22Rv1 (cell line): ENCODE results near the gene OR2AJ1.

Experiments used
- CTCF ChIP-seq: fragments of 450-650 bp; IDR thresholded peaks from 2 replicates; pipeline ENCODE4 v1.5.1; 2017; ENCODE audit warnings: mild to moderate bottlenecking
- ZFX ChIP-seq: fragments of 450-650 bp; IDR thresholded peaks from 2 replicates; pipeline ENCODE4 v1.6.1; 2017; ENCODE audit warnings: antibody characterized with exemption, borderline replicate concordance

- TF ChIP-seq CTCF, result no peak
- no peak for TF ChIP-seq ZFX
These were observed 42.0 kb downstream of the OR2AJ1 start for GRCh38 chr1:247966532-247967204.
